SK-N-MC (cell line): ENCODE data around the gene SLC25A45.

Source experiments
- EZH2 ChIP-seq: fragments of 200-600 bp; sonication (generic); IDR thresholded peaks from one replicate; pipeline ENCODE4 v1.6.1; 2017; ENCODE audit warnings: antibody characterized with exemption
- FOXP2 ChIP-seq: optimal IDR thresholded peaks from 2 replicates; pipeline ENCODE3; 2011; ENCODE audit warnings: mild to moderate bottlenecking, moderate library complexity; ENCODE audit not compliant: insufficient read depth; ENCODE audit errors: extremely low read length, control extremely low read depth
- POLR2AphosphoS5 ChIP-seq: IDR thresholded peaks from 2 replicates; pipeline ENCODE4 v1.6.1; 2012; ENCODE audit warnings: mild to moderate bottlenecking, low read depth, low read length, borderline replicate concordance

GRCh38 chr11:65415499-65416340 is 33.3 kb upstream of the SLC25A45 start:
- TF ChIP-seq EZH2 (no peak), POLR2AphosphoS5 (no peak), FOXP2 (no peak)
